ENCODE results near the gene WDR33.

The WDR33 gene

DNA sequence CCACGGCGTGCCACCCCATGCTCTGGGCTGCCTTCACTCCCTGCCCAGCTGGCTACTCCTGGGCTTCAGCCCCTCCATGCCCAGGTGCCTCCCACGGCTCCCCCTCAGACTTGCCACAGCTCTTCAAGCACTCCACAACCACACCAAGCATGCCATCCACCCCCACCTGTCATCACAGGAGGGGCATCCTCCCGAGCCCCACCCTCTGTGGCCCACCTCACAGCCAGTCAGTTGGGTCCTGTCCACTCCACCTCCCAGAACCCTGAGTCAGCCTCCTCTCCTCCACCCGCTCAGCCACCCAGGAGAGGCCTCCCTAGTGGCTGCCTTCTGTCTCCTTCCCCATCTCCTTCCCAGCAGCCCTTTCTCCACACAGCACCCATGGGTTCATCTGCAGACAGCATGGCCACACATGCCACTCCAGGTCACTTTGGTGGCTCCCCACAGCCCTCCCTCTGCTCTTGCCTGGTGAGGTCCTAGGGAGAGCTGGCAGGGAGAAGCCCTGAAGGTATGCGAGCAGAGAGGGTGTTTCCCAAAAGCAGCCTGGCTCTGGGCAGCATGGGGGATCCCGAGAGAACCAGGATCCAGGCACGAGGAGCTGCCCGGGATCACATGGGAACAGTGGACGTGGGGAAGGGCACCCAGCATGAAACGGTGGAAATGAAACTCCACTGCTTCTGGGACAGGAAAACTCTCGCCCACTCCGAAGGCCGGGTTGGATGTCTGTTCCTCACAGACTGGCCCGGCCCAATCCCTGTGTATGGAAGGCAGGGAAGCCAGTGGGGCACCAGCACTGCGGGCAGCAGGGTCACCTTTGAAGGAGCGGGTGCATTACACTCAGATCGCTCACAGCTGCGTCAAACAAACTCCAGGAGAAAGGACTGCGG, 138.4 kb downstream of the WDR33 start:
- no peak for DNase-seq (ENCODE audit: low spot score)

DNA sequence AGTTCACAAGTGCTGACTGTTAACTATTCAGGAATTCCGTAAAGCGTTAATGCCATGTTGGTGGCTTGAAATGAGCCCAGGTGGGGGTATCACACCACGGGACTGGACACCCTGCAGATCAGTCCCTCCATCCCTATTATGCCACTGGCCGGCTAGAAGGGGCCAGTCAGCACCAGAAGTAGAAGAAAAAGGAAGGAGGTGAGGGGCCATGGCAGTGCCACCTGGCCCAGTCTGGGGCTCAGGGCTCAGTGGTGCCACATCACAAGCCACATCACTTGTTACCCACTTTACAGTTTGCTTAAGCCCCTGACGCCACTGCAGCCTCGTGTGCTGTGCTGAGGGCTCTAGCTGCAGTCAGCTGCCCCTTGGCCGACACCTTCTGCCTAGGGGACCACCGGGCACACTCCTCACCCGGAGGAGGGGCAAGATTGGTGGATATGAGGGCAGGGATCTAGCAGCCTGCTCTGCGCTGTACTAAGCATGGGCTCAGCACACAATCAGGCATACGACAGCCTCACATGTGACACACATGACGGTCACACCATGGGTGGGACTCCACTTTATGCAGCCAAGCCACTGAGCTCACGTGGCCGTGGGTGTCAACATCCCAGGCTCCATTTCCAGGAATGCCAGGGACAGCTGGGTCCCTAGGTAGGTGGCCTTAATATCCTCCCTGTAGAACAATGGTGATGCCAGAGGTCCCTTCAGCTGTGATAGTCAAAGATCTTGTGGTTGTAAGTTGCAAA, 139.2 kb downstream of the WDR33 start:
- no peak for DNase-seq (ENCODE audit: low spot score)

DNA sequence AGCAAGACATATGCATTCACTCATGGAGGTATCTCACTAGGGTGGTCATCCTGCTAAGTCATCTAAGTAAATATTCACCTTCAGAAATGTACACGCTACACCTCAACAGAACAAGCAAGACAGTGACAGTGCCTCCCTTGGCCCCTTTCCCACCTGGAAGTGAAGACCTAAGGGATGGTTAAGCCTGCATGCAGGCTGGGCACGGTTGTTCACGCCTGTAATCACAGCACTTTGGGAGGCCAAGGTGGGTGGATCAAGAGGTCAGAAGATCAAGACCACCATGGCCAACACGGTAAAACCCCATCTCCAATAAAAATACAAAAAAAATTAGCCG, 140.0 kb downstream of the WDR33 start:
- DNase-seq (ENCODE audit: low spot score): no peak

DNA sequence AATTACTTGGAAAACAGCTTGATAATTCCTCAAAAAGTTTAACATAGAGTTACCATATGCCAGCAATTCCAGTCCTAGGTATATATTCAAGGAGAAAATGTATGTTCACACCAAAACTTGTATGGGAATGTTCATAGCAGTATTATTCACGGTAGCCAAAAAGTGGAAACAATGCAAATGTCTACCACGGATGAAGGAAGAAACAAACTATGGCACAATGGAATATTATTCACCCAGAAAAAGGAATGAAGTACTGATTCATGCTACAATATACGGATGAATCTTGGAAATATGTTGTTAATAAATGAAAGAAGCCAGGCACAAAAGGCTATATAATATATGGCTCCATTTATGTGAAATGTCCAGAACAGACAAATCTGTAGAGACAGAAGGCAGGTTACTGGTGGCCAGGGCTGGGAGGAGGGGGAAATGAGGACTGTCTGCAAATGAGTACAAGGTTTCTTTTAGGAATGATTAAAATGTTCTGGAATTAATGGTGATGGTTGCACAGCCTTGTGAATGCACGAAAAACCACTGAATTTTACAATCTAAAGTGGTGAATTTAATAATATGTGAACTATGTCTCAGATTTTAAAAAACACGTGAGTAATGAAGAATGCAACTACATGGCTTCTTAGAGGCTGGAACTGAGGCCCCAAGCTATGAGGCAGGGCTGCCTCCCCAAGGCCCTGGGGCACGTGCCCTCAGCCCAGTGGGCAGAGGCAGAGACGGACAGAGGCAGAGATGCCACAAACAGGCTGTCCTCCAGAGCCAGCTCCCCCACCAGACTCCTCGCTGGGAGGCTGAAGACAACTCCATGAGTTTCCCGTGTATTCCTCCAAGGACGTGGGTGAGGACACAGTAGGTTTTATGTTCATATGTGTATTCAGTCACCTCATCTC, 140.7 kb downstream of the WDR33 start:
- no peak for DNase-seq (ENCODE audit: low spot score)

DNA sequence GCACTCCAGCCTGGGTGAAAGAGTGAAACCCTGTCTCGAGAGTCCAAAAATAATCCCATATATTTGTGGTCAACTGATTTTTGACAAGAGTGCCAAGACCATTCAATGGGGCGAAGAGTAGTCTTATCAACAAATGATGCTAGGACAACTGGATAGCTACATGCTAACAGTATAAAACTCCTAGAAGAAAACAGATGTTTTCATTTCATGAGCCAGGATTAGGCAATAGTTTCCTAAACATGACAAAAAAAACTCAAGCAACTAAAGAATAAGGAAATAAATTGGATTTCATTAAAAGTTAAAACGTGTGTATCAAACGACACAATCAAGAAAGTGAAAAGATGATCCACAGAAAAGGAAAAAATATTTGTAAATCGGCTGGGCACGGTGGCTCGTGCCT, 141.9 kb downstream of the WDR33 start:
- DNase-seq (ENCODE audit: low spot score): no peak

DNA sequence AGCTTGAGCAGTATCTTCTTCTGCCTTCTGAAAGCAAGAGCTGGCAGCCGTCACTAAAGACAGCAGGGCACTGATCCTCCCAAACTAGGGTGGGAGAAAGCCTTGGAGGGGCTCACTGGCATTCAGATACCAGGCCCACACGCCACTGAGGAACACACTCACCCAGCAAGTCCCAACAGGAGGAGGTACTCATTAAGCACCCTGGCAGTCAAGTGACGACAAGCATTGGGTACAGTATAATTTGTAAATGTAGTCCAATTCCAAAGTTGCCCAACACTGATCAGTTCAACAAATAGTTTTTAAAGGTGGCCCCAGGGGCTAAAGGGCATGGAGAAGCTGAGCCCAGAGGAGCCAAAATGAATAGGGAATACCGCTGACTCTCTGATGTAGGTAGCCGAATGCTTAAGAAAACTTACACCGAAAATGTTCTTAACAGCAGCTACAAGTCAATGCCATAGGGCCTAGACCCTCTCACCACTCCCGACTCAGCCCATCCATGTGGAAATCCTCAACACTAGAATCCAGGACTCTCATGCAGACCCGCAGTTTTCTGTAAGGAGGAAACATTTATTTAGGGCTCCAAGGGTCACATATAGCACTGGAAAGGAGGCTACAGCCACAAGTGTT, 145.6 kb downstream of the WDR33 start:
- no peak for DNase-seq (ENCODE audit: low spot score)

DNA sequence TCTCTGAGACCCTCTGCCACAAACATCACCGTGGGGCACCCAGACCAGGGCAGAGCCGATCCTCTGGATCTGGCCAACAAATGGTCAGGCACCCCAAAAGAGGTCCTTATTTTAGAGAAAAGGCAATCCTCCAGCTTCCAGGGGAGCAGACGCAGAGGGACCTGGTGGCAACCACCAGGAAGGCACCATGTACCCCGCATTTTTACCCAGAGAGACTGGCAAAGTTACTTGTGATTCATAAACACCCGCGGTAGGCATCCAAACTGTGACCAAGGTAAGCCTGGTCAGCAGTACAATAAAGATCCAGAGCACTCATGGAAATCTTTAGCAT, 146.1 kb downstream of the WDR33 start:
- DNase-seq (ENCODE audit: low spot score): no peak

DNA sequence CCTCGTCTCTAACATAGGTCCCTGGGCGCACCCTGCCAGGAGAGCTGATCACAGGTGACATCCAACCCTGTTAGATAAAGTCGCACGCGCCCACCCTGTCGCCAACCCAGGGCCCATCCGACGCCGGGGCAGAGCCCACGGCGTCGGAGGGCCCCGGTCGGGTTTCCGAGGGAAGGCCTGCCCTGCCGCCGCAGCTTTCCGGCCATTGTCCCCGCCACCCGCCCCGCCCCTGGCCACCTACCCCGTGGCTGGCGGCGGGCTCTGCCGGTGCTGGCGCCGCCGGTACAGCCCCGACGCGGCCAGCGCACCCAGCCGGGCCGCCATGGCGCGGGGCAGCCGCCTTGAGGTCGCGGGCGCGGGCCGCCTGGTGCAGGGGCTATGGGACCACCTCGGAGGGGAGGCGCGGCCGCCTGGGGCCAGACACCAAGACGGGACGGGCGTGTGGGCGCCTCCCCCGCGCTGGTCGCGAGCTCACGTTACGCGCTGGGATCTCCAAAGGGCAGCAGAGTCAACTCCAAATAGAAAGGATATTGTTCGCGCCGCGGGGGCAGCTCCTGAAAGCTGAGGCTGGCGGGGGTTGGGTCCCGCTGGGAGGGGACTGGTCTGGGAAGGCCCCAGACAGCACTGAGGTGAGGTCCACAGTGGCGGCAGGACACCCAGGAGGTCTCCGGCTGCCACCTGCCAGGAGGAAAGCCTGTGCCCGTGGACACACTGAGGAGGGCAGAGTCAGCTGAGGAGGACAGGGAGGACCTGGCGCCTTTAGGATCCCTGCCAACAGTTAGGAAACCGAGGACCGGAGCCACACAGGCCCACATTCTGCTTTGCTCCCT, 146.7 kb downstream of the WDR33 start:
- DNase-seq (ENCODE audit: low spot score): no peak

DNA sequence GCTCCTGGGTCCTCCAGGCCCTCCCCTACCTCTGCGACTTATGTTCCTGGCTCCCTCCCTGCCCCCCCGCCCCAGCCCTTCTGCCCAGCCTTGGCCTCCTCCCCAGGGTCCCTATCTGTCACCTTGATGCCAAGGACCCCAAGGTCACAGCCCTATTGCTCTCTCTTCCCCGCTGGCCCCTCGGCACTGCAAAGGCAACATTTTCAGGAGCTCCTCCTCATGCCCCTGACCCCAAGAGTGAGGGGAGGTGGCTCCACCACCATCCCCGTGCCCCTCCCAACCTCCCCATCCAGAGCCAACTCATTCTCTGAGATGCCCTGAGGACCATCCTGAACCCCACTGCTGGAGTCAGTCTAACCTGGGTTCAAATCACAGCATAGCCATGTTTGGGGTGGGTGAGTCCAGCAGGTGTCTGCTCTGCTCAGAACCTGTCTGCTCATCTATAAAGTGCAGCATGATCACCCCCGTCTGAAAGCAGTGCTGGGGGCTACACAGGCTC, 147.4 kb downstream of the WDR33 start:
- no peak for DNase-seq (ENCODE audit: low spot score)

DNA sequence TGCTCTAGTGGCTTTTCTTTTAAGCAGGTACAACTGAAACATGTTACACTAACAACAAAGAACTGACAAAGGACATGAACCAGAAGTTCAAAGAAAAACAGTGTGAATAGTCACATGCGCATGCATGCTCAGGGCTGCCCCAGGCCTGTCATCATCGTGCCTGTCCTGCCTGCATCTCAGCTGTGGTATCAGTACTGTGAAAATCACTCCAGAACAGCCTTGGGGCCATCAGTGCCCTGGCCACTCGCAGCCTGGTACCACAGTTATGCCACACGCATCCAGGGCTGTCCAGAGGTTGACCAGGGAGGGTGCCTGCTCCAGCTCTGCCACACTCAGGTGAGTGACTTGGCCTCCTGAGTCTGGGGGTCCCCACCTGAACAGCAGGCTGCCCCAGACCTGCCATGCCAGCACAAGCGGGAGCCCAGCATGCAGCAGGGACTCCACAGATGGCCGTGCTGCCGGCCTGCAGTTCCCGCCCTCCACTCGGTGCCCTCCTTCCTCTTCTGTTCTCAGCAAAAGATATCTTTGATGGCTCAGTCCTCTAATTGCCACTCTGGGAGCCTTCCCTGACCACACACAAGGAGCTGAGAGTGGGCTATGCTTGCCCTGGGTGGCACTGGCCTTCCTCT, 147.9 kb downstream of the WDR33 start:
- DNase-seq (ENCODE audit: low spot score): no peak

DNA sequence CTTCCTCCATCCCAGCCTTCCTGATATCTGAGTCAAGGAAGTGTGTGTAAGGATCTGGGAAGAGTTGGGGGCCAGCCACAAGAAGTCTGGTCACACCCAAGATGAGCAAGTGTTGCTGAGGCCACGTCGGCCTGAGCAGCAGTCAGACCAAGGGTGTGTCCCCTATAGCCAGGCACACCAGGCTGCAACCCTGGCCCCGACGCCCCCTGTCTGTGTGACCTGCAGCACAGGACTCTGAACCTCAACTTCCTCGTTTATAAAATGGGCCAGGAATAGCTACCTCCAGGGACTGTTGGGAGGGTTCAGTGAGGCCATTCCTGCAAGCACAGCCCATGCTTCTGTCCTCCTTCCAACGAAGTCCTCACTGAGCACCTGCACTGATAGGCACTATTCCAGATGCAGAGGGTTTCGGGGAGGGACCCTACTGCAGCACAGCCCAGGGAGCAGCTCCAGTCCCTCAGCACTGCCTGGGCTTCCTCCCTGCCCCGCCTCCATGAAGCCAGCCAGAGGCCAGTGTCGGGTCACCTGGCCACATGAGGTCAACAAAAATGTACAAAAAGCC, 148.9 kb downstream of the WDR33 start:
- no peak for DNase-seq (ENCODE audit: low spot score)

DNA sequence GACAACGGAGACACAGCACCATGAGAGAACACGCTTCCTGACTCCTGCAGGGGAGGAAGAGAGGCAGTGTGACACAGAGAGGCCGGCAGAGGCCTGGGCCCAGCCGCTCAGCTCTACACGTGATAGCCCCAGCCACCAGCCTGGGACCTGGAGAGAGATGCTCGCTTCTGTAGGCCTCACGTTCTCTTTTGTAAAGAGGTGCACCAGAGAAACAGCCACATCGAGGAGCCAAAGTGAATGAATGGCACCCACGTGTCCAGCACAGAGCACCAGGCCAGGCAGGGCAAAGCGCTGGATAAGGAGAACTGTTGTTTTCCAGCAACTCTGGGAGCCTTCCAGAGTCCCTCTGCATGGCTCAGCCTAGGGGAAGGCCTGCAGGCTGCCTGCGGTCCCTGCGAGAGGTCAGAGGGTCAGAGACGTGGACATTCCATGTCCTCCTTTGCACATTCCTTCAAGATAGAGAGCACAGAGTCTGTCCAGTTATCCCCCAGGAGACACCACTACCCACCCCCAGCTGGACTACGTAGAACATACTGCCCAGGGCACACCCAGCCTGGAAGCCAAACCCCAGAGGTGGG, 149.8 kb downstream of the WDR33 start:
- DNase-seq (ENCODE audit: low spot score): no peak

DNA sequence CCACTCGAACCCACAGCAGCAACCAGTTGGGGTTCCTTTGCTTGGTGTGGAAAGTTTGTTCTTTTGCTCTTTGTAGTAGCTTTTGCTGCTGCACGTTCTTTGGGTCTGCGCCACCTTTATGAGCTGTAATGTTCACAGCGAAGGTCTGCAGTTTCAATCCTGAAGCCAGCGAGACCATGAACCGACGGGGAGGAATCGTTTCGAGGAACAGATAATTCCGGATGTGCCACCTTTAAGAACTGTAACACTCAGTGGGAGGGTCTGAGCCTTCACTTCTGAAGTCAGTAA, 150.7 kb downstream of the WDR33 start:
- no peak for DNase-seq (ENCODE audit: low spot score)

DNA sequence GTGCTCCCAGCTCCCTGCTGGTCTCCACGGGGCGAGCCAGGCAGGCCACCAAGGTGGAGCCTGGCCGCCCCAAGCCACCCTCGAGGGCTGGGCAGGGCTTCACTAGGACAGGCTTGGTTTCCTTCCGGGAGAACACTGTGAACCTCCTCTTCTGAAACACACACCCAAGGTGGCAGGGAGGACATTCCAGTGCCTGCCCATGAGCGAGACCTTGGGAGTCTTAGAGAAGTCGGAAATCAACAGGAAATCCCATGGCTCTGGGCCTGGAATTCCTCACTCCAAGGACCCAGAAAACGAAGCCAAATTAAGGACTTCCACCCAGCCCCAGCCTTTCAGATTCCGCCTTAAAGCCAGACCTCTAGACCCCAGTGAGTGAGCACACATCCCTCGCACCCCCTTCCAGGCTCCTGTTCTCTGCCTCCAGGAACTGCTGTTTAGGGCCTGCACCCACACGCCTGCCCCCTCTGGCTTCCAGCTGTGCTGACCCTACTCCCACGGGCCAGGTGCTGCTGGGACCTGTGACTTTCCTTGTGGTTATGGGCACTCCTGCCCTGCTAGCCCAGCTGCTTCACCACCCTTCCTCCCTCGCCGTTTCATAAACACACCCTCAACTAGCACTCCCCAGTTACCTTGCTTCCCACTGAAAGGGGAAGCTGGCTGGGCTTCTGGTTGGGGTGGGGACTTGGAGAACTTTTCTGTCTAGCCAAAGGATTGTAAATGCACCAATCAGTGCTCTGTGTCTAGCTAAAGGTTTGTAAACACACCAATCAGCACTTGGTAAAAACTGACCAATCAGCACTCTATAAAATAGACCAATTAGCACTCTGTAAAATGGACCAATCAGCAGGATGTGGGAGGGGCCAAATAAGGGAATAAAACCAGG, 151.3 kb downstream of the WDR33 start:
- DNase-seq (ENCODE audit: low spot score): no peak

DNA sequence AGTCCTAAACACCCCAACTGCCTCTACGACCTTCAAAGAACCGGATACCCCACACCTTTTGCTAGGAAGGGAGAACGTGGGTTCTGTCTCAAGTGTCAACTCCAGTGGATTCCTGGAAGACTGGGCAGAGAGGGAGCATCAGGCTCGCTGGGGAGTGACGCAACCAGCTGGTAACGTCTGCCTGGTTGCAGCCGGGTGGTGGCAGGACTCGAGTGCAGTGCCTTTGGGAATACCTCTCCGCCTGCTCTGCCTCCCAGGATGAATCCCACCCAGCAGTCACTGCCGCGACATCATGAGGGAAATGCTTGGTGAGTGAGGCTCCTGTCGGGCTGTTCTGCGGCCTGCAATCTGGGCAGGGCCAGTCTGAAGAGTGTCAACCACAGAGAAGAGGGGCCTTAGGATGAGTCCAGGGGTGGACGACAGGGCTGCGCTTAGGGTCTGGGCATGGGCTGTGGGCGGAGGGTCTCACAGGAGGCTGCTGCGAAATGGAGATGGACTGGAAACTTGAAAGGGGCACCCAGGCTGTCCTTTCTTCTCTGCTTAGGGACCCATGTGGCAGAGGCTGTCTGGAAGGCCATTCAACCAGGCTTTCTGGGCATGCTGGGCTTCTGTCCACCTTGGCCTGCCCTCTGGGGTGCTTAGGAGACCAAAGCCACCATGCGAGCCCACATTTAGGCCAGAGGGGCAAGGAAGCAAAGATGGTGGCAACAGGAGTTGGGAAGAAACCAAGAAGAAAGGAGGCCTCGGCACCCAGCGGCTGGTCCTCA, 152.1 kb downstream of the WDR33 start:
- DNase-seq (ENCODE audit: low spot score): no peak

DNA sequence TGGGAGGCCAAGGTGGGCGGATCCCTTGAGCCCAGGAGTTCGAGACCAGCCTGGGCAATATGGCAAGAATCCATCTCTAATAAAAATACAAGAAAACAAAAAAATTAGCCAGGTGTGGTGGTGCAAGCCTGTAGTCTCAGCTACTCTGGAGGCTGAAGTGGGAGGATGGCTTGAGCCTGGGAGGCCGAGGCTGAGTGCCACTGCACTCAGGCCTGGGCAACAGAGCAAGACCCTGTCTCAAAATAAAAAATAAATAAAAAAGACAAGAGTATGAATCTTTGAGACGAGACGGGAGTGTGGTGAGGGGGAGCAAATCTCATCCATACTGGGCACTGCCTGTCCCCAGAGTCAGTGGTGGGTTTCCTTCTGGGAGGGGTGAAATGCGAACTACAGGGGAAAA, 152.8 kb downstream of the WDR33 start:
- no peak for DNase-seq (ENCODE audit: low spot score)

DNA sequence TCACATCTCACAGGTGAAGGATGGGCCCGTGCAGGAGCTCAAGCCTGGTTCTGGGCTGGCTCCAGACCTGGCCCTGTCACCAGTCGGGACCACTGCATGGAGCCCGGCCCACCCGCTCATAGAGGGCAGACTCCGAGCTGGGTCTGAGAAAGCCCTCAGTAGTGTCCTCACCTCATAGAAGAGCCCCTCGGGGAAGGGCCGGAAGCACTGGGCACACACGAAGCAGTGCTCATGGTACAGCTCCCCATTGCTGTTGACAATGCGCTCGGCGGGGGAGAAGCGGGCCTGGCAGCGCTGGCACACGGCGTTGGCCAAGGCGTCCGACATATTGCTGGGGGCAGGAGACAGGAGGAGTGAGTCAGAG, 153.8 kb downstream of the WDR33 start:
- no peak for DNase-seq (ENCODE audit: low spot score)

DNA sequence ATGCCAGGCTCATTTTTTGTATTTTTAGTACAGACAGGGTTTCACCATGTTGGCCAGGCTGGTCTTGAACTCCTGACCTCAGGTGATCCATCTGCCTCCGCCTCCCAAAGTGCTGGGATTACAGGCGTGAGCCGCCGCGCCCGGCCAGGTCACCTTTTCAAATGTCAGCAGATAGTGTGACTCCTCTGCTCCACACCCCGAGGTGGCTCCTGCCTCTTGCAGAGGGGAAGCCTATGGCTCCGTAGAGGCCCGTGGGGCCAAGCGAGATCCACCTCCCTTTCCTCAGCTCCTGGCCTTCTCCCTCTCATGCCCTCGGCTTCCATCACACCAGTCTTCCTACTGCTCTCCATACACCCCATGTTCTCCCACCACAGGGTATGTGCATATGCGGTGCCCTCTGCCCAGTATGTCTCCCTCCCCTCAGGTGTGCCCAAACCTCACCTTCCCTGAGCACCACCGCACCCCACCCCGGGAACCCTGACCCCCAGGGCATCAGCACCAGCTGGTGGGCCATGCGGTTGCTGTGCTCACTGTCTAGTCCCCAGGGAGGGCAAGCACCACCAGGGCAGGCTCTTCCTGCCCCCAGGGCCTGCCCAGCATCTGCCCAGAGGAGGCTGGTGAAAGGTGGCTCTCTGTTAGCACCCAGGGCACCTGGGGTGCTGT, 154.3 kb downstream of the WDR33 start:
- DNase-seq (ENCODE audit: low spot score): no peak
